Inflammatory macrophage treated with lipopolysaccharide for 4 hours (primary cell): ENCODE measurements around the gene CD58.
A peak's percentile ranks its signal among the peaks of the same experiment; 100 is the strongest.
"Not testable (repeated sequence)": the region's sequence is repeated elsewhere in the genome, so short reads cannot be mapped to it uniquely, and the experiment has no call there.

Experiments used
- DNase-seq: peaks from one replicate; pipeline ENCODE4 v3.0.0-alpha.2; 2020

Gene CD58

DNA sequence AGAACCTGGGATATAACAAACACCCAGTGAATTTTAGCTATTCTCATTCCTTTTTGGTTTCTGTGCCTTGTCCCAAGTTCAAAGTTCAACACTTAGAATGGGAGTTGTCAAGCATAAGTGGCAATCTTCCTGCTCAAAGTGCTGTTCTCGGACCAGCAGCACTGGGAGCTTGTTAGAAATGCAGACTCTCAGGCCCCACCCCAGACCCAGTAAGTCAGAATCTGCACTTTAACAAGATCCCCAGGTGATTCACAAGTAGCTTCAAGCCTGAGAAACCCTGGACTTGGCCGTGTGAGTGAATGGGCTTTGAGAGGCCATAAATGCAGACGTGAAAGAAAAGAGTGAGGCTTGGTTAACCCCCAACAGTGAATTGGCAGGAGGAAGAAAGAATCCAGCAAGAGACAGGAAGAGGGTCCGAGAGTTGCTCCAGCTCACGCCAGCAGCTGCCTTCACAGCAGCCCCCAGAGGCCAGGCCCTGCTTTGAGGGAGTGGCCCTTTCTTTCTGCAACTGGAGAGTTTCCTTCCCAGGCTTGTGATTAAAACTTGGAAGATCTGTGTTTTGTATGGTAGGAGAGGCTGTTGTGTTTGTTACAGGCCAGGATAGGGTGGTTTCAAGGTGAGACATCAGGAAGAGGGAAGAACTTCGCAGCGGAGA is 21.3 kb upstream of the CD58 start:
- DNase-seq: not testable (repeated sequence)

DNA sequence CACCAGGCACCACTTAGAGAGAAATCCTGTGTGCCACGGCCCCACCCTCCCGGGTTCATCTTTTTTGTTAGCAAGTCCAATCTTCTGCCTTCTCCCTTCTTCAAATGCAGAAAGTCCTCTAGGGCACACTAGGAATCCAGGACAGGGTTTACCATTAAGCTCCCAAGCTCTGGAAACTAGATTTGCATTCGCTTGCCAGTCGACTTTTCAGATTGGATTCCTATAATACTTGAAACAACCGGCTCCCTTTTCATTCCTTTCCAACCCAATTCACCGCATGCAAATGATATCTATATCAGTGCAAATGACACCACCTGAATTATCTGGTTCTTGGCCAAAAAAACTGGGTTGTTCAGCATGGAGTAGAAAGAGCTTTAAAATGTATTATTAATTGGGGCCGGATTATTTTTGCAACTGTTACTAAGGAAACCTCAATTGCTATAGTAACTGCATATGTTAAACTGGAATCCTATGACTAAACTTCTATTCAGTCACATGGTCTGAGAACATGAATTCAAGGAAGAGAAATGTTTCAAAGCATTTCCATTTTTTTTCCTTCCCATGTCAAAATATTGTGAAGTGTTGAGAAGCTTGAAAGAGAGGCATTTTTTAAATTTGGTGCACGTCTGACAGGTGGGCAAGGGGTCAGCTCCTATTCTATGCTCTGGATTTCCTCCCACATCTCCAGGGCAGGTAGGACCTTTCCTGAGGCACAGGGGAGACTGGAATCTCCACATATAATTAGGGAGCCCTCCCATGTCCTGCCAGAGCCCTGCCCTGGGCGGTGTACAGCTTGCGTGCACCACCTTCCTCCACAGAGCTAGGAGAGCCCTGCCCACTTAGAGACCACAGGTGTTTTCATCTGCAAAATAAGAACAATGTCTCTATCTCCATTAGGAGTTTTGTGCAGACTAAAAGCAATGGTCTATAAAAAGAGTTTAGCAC is 20.5 kb upstream of the CD58 start:
- not testable (repeated sequence) for DNase-seq

DNA sequence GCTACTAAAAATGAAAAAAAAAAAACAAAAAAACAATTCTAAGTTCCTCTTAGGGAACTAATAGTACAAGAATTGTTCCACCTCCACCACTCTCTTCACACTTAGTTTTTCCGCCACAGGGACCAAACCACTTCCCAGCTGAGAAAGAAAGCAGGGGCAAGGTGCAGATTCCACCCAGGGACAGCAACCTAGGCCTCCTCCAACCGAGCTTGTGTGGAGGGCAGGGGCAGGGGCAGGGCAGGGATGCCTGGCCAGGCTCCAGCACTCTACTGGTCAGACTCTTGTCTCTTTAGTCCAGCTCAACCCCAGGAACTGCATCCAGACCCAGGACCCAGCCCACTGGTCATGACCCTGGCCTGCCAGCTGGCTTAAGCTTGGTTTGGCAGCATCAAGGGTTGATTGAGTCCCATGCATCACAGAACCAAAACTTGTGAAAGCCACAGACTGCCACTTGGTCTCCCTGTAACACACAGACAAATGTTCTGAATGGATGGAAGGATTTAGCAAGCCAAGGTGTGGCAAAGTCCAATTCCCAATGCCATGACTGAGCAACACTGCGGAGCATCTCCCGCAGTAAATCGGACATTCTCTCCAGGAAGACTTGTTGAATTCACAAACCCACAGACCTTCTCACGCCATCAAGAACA is 19.7 kb upstream of the CD58 start:
- DNase-seq: not testable (repeated sequence)

DNA sequence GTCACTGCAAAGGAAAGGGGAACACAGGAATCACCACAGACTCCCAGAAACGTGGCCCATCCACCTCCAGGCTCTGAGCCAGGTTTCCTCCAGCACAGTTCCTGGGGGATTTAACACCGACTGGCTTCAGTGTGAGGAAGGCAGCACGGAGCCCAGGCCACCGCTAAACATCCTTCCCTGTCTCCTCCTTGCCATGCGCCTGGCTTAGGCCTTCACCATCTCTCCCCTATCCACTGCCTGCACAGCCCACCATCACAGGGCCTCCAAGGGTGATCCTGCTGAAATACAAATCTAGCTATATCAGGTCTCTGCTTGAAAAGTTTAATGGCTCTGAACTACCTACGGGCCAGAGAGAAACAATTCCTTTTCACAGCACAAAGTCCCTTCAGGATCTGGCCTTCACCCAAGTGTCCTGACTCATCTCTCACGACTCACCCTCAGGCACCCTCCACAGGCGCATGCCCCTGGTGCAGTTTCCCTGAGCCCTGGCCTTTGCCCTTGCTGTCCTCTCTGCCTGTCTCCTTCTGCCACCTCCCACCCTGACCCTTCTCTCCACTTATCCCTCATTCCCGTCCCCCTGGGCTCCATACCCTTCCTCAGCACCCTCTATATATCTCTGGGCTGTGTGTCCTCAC is 18.4 kb upstream of the CD58 start:
- not testable (repeated sequence) for DNase-seq

DNA sequence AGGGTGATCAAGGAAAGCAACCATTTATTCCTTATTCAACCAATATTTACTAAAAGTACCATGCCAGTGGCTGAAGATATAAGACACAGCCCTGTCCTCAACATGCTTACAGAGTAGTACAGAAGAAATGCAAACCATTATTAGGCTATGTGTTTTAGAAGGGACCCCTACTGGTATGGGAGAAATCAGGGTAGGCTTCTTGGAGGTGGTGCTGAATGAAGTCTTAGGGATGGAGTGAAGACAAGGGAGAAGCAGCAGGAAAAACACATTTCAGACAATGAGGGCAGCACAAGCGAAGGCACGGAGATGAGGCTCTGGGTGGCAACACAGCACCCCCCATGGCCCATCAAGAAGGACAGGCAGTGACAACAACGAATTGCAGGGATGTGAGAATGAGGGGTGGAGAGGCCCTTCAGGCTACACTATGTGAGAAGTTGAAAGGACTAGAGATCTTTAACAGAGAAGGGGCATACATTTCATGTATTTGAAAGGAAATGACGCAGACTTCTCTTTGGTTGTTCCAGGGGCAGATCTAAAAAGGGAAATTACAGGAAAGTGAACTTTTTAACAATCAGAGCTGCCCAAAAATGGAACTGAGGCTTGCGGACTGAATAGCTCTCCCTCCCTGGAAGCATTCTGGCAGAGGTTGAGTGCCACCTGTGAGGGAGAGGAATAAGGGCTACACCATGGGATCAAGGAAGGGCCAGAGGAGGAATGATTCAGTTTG is 16.8 kb upstream of the CD58 start:
- DNase-seq: peak; percentile 52

DNA sequence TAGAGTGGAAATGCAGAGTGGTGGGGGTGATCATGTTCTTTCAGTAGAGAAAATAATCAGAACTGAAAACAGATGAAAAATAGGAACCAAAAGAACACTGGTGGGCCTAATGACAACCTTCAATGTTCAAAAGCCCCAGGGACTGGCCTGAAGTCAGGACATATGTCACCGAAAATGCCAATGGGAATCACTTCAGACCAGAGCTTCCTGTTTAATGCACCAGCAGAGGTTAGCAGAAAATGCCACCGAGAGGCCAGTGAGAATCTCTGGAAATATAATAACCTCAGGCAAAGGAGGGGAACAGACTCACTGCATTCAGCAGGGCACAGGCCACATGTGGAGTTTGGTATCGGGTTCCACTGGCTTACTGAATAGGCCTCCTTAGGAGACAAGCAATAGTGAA is 15.9 kb upstream of the CD58 start:
- DNase-seq: peak; percentile 68

DNA sequence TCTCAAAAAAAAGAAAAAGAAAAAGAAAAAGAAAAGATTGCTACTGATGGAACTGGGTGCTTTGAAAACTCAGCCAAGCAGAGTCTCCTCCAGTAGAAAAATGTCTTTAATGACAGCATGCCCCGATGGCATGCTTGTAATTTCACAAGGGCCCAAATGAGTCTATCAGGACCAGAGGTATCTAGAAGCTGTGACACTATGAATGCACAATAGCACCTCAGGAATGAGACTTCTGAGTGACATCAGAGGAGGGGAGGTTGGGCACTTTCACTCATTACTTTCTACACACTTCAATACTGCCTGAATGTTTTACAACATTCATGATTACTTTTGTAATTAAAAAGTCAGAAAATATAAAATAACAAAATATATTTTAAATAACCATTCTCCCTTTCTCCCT is 15.1 kb upstream of the CD58 start:
- DNase-seq: no peak

DNA sequence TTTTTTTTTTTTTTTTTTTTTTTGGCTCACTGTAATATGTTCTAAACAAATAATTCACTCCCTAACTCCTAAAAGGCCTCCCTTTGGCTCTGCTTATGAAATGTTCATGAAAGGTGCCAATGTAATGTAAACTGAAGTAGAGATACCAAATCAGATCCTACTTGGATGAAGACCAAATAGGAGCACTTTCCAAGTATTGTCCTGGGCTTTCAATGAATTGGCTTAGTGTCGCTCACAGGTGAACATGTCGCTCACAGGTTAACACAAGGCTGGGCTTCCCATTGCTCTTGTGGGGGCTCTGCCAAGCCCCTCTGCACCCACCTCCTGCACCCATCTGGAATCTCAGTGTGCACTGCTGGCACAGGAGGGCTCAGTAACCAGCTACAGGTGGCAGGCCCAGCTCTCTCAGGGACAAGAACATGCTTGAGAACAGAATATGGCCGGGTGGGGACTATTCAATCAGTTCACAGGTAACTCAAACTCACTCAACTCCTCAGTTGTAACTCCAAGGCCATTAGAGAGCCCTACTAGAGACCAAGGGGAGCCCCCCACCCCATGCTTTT is 10.6 kb upstream of the CD58 start:
- DNase-seq: no peak

DNA sequence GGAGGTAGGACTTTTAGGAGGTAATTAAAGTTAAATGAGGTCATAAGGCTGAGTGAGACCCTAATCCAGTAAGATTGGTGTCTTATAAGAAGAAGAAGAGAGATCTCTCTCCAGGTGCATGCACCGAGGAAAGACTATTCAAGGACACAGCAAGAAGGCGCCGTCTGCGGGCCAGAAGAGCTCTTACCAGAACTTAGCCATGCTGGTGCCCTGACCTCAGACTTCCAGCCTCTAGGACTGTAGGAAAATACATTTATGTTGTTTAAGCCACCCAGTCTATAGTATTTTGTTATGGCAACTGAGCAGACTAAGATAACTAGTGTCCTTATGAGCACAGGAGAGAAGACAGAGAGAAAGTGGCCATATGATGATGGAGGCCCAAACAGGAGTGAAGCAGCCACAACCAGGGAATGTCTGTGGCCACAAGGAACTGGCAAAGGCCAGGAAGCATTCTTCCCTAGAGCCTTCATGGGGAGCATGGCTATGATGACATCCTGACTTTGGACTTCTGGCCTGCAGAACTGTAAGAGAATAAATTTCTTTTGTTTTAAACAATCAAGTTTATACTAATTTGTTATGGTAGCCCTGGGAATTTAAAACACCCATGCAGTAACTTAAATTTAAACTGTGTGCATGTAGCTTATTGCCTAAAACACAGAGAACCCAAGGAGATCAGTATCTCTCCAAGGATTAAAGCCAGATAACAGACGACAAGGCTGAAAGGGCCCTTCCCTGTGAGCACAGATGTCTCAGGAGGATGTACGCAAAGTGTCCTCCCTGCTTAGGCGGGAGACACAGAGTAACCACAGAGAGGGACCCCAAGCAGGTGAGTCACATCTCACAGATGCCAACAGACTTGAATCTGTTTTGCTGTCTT is 9.9 kb upstream of the CD58 start:
- no peak for DNase-seq

DNA sequence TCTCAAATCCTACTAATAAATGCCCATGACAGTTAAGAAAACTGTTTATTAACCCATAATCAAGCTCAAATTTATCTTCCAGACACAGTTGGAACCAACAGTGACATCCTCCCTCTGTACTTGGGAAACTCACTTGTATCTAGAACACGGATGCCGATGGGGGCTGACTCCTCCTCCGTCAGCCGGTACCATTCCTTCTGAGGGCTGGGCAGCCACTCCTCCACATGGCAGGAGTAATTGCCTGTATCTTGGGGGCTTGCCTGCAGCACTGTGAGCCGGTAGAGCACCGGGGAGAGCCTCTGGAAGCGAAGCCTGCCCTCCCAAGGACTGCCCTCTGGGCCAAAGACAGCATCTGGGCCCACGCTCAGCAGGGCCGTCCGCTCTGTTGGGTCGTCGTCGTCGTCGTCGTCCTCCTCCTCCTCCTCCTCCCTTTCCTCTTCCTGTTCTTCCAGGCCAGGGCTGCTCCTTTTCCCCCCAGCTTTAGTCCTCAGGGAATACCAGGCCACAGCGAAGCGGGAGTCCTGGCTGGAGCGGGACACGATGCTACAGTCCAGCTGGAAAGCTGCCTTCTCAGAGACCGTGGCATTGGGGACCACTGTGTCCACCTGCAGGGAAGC is 8.5 kb upstream of the CD58 start:
- DNase-seq: no peak

DNA sequence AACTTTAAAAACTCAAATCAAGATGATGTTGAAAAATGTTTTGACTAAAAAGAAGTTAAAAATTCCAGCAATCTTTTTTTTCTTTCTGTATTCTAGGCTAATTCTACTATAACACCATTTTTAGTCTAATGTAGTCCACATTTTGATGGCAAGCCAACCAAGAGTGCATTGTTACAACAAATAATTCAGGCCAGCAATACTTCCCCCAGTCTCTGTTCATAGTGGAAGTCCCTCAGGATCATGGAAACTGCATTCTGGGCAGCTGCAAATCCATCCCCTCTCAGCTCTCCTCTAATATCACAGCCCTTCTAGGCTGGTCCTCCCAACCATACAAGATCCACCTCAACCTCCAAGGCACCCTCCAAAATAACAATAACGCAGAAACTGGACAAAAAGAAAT is 7.8 kb upstream of the CD58 start:
- DNase-seq: no peak

DNA sequence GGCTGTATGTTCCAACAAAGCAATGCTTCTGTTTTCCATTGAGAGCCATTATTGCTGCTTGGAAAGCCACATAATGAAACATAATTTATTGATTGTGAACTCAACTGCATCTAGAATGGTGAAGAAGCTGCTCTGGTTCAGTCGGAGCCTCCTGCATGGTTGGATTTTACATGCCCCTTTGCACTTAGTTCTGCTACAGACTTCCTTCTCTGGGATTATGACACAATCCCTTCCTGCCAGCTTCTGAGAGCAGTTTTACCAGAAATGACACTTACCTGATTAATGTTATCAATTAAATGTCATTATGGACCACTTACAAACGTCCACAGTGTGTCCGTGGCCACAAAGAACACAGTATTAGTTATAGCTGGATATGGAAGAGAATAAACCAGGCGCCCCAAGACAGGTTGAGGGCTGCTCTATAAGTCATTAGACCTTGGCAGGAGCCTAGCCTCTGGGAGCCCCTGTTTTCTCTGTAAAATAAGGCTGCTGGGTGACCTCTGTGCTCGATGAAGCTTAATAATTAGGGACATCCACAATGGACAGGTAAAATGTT is 7.0 kb upstream of the CD58 start:
- DNase-seq: no peak

DNA sequence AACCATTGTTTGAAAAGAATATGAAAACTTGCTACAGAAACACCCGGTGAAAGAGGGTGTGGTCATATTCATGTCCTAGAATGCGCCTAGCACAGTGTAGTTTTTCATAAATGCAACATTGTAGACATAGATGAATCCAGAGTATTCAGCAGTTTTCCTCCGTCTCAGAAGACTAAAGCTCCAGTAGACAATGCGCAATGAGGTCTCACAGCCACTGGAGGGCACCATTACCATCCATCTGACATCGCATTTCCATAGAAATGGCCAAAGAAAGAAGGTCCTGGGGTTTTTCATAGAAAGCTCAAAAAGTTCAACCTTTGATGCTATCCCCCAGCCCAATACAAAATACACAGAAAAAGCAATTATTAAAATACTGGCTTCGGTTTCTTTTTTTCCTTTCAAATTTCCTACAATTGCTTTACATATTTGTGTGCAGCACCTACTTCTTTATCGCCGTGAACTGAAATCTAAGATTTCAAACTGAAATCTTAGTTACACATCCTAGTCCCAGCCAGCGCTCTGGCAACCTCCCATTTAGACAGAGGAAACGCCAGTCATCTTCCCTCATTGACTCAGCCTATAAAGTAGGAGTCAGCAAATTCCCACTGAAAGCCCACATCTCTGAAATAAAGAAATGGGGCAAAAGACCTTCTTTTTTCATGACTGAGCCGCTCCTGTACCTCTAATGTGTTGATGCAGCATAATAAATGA is 3.9 kb upstream of the CD58 start:
- peak; percentile 73 for DNase-seq

DNA sequence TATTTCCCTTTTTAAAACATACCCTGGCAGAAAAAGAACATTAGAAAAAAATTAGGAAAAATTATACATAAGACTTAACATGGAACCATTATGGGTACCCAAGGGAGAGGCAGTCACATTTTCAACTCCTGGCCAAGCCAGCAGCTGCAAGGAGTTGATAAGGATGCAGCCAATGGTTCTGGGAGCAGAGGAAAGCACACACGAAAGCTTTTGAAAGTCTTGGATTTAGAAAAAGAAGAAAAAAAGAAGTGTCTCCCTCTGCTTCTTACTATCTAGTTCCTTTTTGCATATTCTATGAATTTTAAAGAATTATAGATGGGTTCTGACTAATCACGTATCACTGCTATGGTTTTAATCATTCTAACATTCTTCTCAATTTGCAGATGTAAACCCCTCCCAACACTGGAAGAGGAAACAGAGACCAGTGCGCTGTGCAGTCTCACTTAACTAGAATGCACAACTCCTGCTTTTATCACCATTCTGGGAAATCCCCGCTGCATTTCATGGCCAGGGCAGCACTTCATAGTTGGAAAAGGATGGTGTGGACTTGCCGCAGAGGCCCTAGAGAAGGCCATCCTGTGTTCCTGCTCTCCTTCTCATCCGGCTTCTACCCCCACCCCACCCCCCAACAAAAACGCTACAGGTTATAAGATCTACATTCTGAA is 2.7 kb upstream of the CD58 start:
- DNase-seq: peak; percentile 54

DNA sequence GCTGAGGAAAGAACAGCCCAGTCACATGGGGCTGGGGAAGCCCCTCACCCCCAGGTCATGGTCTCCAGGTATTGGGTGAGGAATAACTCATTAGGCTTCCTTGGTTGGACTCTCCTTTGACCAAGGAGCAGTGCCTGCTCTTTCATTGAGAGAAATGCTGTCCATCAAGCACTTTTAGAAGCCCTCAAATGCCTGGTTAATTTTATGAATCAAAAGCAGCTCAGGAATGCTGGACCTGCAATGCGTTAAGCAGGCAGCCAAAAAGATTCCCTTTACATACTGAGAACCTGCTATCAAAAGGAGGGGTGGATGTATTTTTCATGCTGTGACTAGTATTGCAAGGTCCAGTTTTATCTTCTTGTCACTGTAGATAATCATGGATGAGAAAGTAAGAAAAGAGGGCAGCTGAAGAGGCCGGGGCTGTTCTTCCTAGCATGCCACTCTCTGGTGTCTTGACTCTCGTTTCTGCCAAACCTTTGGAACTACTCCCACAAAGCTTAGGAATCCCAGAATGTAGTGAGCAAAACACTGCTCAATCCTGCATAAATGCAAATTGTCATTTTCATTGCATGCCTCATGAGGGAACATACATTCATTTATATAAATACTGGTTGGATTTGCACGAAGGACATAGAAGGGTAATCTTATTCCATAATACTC is 2.1 kb upstream of the CD58 start:
- DNase-seq: no peak

DNA sequence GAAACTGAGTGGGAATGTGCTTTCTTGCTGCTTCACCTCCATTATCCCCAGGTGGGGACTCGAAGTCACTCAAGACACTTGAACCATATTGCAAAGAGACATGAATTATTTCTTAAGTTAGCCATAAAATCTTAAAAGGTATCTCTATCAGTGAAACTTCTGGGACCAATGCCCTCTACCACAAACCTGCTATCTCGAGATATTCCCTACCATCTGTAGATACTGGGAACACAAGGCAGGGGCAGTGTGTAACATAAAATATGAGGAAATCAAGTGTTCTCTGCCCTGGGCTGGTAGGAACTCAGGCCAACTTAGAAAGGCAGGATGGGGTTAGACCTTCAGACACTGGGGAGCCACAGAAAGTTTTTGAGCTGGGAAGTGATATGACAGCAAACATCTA is 1.3 kb upstream of the CD58 start:
- DNase-seq: no peak

DNA sequence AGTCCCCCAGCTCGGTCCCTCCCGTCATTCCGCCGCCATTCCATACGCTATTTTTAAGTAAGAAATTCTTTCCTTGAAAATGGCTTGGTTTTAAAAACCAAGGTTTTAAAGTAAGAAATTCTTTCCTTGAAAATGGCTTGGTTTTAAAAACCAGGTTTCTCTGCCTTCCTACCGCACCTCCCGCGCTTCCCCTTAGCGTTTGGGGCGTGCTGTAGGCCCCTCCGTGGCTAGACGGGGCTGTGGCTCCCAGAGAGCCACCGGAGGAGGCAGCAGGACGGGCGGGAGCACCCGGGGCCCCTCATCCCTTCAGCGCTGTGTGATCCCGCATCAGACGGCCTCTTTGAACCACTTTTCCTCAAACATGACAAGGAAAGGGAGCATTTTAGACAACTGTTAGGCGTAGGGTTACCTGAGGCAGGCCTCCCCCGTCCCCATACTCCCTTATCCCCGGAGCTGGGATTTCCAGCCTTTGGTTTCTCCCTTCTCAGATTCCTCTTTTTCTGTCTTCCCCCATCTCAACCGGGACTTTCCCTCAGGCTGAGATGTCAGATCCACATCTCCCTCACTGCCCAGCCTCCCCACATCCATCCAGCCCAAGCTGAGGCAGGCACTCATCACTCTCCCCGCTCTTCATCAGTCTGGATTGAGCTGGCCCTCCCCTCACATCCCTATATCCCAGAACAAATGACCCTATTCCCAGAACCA is 541 bp upstream of the CD58 start:
- DNase-seq: peak; percentile 79
